DND-41 (cell line): ENCODE measurements around the gene SPSB4.

ENCODE experiments used
- CTCF ChIP-seq: IDR thresholded peaks from 2 replicates; pipeline ENCODE4 v1.5.1; 2012; ENCODE audit warnings: borderline replicate concordance, low read length, moderate library complexity, mild to moderate bottlenecking; ENCODE audit not compliant: poor library complexity, severe bottlenecking; ENCODE audit errors: extremely low read depth
- EZH2 ChIP-seq: IDR thresholded peaks from 3 replicates; pipeline ENCODE4 v1.6.1; 2012; ENCODE audit warnings: borderline replicate concordance, low read depth, mild to moderate bottlenecking, moderate library complexity, low read length, inconsistent platforms; ENCODE audit not compliant: severe bottlenecking

- no peak for TF ChIP-seq EZH2
- no peak for TF ChIP-seq CTCF
Measured at GRCh38 chr3:141058996-141059395, 7.8 kb downstream of the SPSB4 start.
